Mucosa of rectum (tissue), 2 donors: ENCODE results near the gene UMAD1.

Source experiments
- H3K27ac ChIP-seq, 2 donors: one replicate each; pipeline ENCODE4 v1.7.0; 2013; ENCODE audit warnings: inconsistent platforms in 2 of 2, low read depth in 2 of 2, low read length in 2 of 2
- H3K27me3 ChIP-seq, 2 donors: one replicate each; pipeline ENCODE4 v1.7.0; 2013; ENCODE audit warnings: low read length in 2 of 2; ENCODE audit not compliant: control insufficient read depth in 2 of 2, insufficient read depth in 2 of 2
- H3K36me3 ChIP-seq, 2 donors: one replicate each; pipeline ENCODE4 v1.7.0; 2013; ENCODE audit warnings: low read length in 2 of 2; ENCODE audit not compliant: control insufficient read depth in 2 of 2, insufficient read depth in 2 of 2
- H3K4me1 ChIP-seq, 2 donors: one replicate each; pipeline ENCODE4 v1.7.0; 2013; ENCODE audit warnings: low read length in 2 of 2, mild to moderate bottlenecking in 1 of 2; ENCODE audit not compliant: control insufficient read depth in 2 of 2, insufficient read depth in 2 of 2
- H3K4me3 ChIP-seq, 2 donors: one replicate each; pipeline ENCODE4 v1.7.0; 2013; ENCODE audit warnings: low read length in 2 of 2
- H3K9ac ChIP-seq, 2 donors: one replicate each; pipeline ENCODE4 v1.7.0; 2013; ENCODE audit warnings: low read length in 2 of 2, low read depth in 1 of 2, mild to moderate bottlenecking in 1 of 2
- H3K9me3 ChIP-seq, 2 donors: one replicate each; pipeline ENCODE4 v1.7.0; 2013; ENCODE audit warnings: low read length in 2 of 2; ENCODE audit not compliant: control insufficient read depth in 2 of 2
- donor health status: healthy.
- donor health status: Normal muscosa, but diverticular disease.

The UMAD1 gene

GRCh38 chr7:7757576-7757975, 117.0 kb downstream of the UMAD1 start:
- no peak overlapping the region for H3K9ac ChIP-seq
- H3K9me3 ChIP-seq: no peaks in the 10 kb centered on the region
- H3K27ac ChIP-seq: no peak overlapping the region
- H3K27me3 ChIP-seq: no peaks in the 10 kb centered on the region
- H3K36me3 ChIP-seq: no peaks in the 10 kb centered on the region
- peaks cover 0 to 5% of the 10 kb centered on the region in 2 donors for H3K4me1 ChIP-seq
- no peak overlapping the region for H3K4me3 ChIP-seq

DNA sequence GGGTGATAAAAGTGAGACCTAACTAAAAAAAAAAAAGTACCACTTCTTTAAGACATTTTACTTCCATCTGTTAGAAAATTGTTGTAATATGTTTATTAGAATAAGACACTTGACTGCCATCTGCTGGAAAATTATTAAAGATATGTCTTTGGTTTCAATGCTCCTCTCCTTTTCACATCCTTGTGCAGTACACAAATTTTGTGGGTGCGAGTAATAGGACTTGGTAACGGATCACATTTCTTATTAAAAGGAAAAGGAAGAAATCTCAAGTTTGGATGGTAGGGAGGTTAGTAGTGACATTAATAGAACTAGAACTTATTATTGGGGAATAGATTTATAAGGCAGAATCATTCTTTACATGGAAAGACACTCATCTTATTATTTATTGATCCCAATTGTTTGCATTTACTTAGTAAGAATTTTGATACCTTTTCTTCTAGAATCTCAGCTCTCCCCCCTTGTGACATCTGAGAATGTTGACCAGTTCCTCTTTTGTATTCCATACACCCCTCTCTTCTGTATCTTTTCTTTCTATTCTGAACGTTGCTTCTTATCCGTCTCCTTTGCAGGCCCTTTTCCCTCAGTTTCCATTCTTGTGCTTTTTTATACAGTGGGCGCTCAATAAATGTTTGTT, 120.9 kb downstream of the UMAD1 start:
- Histone ChIP-seq H3K27me3 (no peaks in the 10 kb centered on the region), H3K27ac (peak overlapping the region; percentile 49 to 81), H3K4me3 (peak overlapping the region; percentile 69 to 75), H3K36me3 (no peaks in the 10 kb centered on the region), H3K9ac (peak overlapping the region in 1 of 2 donors; percentile 64), H3K9me3 (no peaks in the 10 kb centered on the region), H3K4me1 (peaks cover 0 to 5% of the 10 kb centered on the region in 2 donors)

DNA sequence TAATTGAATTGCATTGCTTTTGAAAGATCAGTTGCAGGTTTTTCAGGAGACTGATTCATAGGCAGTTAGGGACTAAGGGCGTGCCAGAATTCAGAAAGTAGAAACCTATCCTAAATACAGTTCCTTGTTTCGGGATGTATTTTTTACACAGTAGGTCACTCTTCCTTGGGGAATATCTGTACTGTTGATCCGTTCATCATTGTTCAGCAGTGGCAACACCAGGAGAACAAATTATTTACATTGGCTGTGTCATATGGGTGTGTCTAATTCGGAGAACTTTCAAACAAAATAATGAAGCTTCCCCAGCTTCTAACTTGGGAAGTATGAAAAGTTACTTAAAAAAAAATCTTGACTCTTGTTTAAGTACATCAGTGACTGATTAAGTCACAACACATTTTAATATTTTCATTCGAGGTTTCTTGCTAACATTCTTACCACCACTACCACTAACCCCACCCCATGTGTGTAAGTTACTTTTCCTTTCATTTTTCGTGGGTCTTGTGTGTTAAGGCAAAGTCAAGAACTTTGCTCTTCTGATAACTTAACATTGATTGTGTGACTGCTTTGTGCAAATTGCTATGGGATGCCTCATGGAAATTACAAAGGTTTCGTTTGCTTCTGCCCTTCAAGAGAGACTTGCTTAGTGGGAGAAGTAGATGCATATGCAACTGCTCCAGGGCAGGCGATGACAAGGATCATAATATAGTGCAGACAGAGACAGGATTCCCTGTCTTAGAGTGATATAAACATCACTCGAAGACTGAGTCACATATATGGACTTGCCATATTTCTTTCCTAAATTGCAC, 121.6 kb downstream of the UMAD1 start:
- H3K4me1 ChIP-seq: peaks cover 0 to 5% of the 10 kb centered on the region in 2 donors
- H3K27me3 ChIP-seq: no peaks in the 10 kb centered on the region
- H3K36me3 ChIP-seq: no peaks in the 10 kb centered on the region
- peak overlapping the region; percentile 69 to 75 for H3K4me3 ChIP-seq
- no peaks in the 10 kb centered on the region for H3K9me3 ChIP-seq
- peak overlapping the region in 1 of 2 donors; percentile 64 for H3K9ac ChIP-seq
- H3K27ac ChIP-seq: peak overlapping the region; percentile 49 to 81

- Histone ChIP-seq H3K9ac (no peak overlapping the region), H3K27ac (no peak overlapping the region), H3K27me3 (no peaks in the 10 kb centered on the region), H3K4me1 (peaks cover 0 to 5% of the 10 kb centered on the region in 2 donors), H3K36me3 (no peaks in the 10 kb centered on the region), H3K9me3 (no peaks in the 10 kb centered on the region), H3K4me3 (no peak overlapping the region)
These were observed 124.2 kb downstream of the UMAD1 start for GRCh38 chr7:7764520-7765396.

DNA sequence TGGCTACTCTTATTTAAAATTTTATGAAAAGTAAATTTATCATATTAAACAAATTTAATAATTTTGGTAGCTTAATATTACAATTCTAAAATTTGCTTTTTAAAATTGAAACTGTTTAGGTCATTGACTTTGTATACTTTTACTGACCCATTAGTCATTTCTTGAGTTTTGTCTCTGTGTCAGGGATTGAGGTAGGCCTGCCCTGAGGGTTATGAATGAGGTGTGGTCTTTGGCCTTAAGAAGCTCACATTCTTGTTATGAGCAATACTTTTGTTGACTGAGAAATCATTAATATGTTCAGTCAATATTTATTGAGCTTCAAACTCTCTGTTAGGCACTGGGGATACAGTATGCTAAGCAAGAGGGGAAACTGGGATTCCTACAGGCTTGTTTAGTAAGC, 124.9 kb downstream of the UMAD1 start:
- Histone ChIP-seq H3K4me3 (no peak overlapping the region), H3K4me1 (peaks cover 0 to 5% of the 10 kb centered on the region in 2 donors), H3K27me3 (no peaks in the 10 kb centered on the region), H3K36me3 (no peaks in the 10 kb centered on the region), H3K27ac (no peak overlapping the region), H3K9ac (no peak overlapping the region), H3K9me3 (no peaks in the 10 kb centered on the region)

DNA sequence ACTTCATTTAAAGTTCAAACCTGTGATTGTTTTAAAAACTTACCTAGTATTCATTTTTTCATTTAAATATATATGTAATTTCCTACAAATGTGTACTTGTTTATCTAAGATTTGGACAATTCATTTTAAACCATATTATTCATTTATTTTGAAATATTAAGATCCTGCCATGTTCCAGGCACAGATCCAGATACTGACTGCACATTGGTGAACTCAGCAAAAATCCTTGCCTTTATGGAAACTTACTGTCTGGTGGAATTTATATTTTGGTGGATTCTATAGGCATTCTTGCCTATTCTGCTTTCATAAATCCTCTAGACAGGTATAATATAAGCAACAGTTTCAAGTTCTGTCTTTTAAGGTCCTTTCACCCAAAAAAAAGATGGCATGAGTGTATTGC, 126.1 kb downstream of the UMAD1 start:
- Histone ChIP-seq H3K27ac (no peak overlapping the region), H3K9ac (no peak overlapping the region), H3K27me3 (no peaks in the 10 kb centered on the region), H3K4me1 (peaks cover 0 to 1% of the 10 kb centered on the region in 2 donors), H3K4me3 (no peak overlapping the region), H3K36me3 (no peaks in the 10 kb centered on the region), H3K9me3 (no peaks in the 10 kb centered on the region)

- Histone ChIP-seq H3K27me3 (no peaks in the 10 kb centered on the region), H3K9me3 (no peaks in the 10 kb centered on the region), H3K27ac (no peak overlapping the region), H3K9ac (no peak overlapping the region), H3K4me3 (no peak overlapping the region), H3K36me3 (no peaks in the 10 kb centered on the region), H3K4me1 (no peaks in the 10 kb centered on the region)
These were observed 128.6 kb downstream of the UMAD1 start for GRCh38 chr7:7768977-7769709.

GRCh38 chr7:7769710-7770627, 129.4 kb downstream of the UMAD1 start:
- Histone ChIP-seq H3K9me3 (no peaks in the 10 kb centered on the region), H3K9ac (no peak overlapping the region), H3K4me1 (no peaks in the 10 kb centered on the region), H3K27ac (no peak overlapping the region), H3K4me3 (no peak overlapping the region), H3K27me3 (no peaks in the 10 kb centered on the region), H3K36me3 (no peaks in the 10 kb centered on the region)

DNA sequence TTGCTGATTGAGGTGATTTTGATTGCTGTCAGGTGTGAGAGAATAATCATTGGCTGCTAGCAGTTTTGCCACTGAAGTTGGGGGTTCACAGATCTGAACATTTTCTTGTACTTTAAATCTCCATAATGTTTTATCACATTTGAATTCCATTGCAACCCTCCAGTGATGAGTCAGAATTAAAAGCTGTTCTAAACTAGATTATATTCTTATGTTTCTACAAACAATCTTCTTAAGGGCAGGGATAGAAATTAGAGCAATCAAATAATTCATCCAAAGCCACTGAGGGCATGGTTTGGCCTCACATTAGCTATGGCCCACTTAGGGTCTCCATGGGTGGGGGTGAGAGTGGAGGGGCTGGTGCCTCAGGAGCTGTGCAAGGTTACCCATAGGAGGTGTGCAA, 130.9 kb downstream of the UMAD1 start:
- Histone ChIP-seq H3K4me3 (no peak overlapping the region), H3K27me3 (no peaks in the 10 kb centered on the region), H3K9ac (no peak overlapping the region), H3K27ac (no peak overlapping the region), H3K4me1 (no peaks in the 10 kb centered on the region), H3K9me3 (no peaks in the 10 kb centered on the region), H3K36me3 (no peaks in the 10 kb centered on the region)
